ENCODE measurements around the gene BIRC2.

Gene BIRC2

GRCh38 chr11:102420547-102420946, 73.5 kb downstream of the BIRC2 start:
- Histone ChIP-seq H4K20me1 (ENCODE audit: control insufficient read depth, insufficient read depth, low read depth, low read length) (peaks cover 4% of the 10 kb centered on the region; the same call in 1 of the 2 replicates), H3K4me2 (ENCODE audit: low read length) (no peak overlapping the region), H3K27ac (ENCODE audit: low read depth, low read length) (no peak overlapping the region), H3K27me3 (ENCODE audit: control insufficient read depth, low read length) (no peaks in the 10 kb centered on the region), H3K4me1 (ENCODE audit: control insufficient read depth, low read length) (peaks cover 34% of the 10 kb centered on the region), H3K36me3 (ENCODE audit: control insufficient read depth, low read length) (peaks cover 73% of the 10 kb centered on the region), H3K79me2 (ENCODE audit: control insufficient read depth, low read length) (peaks cover 99% of the 10 kb centered on the region), H3K4me3 (ENCODE audit: low read length) (no peak overlapping the region), H3F3A (ENCODE audit: control insufficient read depth, insufficient read depth) (no peaks in the 10 kb centered on the region), H3K9me3 (ENCODE audit: control insufficient read depth, insufficient read depth, low read length) (peaks cover 10% of the 10 kb centered on the region; the same call in 1 of the 2 replicates), H3K9me2 (replicated peaks; ENCODE audit: control insufficient read depth, low read length) (no peaks in the 10 kb centered on the region)
- TF ChIP-seq CTCF (IDR thresholded peaks at IDR 0.05; ENCODE audit: low read depth, low read length, poor library complexity, severe bottlenecking) (no peak), EZH2phosphoT487 (IDR thresholded peaks at IDR 0.05; ENCODE audit: borderline replicate concordance, low read length) (no peak)

GRCh38 chr11:102421261-102421660, 74.2 kb downstream of the BIRC2 start:
- Histone ChIP-seq H3K79me2 (ENCODE audit: control insufficient read depth, low read length) (peaks cover 99% of the 10 kb centered on the region), H3K4me2 (ENCODE audit: low read length) (no peak overlapping the region)

GRCh38 chr11:102422817-102423712, 76.1 kb downstream of the BIRC2 start:
- H3K79me2 ChIP-seq (ENCODE audit: control insufficient read depth, low read length) = peaks cover 98% of the 10 kb centered on the region
- no peak overlapping the region; the same call in 1 of the 2 replicates for H3K4me2 ChIP-seq (ENCODE audit: low read length)

More at GRCh38 chr11:102421261-102421660, 74.2 kb downstream of the BIRC2 start:
- peaks cover 79% of the 10 kb centered on the region for H3K36me3 ChIP-seq (ENCODE audit: control insufficient read depth, low read length)
- H3K27me3 ChIP-seq (ENCODE audit: control insufficient read depth, low read length) = no peaks in the 10 kb centered on the region
- no peak overlapping the region for H3K4me3 ChIP-seq (ENCODE audit: low read length)
- peaks cover 35% of the 10 kb centered on the region for H3K4me1 ChIP-seq (ENCODE audit: control insufficient read depth, low read length)
- peaks cover 4% of the 10 kb centered on the region; the same call in 1 of the 2 replicates for H4K20me1 ChIP-seq (ENCODE audit: control insufficient read depth, insufficient read depth, low read depth, low read length)
- no peak overlapping the region for H3K27ac ChIP-seq (ENCODE audit: low read depth, low read length)
- no peaks in the 10 kb centered on the region for H3F3A ChIP-seq (ENCODE audit: control insufficient read depth, insufficient read depth)
- no peak for TF ChIP-seq CTCF (IDR thresholded peaks at IDR 0.05; ENCODE audit: low read depth, low read length, poor library complexity, severe bottlenecking)
- no peak for TF ChIP-seq EZH2phosphoT487 (IDR thresholded peaks at IDR 0.05; ENCODE audit: borderline replicate concordance, low read length)
- H3K9me2 ChIP-seq (replicated peaks; ENCODE audit: control insufficient read depth, low read length) = no peaks in the 10 kb centered on the region
- H3K9me3 ChIP-seq (ENCODE audit: control insufficient read depth, insufficient read depth, low read length) = peaks cover 10% of the 10 kb centered on the region; the same call in 1 of the 2 replicates

More at GRCh38 chr11:102422817-102423712, 76.1 kb downstream of the BIRC2 start:
- Histone ChIP-seq H3K4me1 (ENCODE audit: control insufficient read depth, low read length) (peaks cover 24% of the 10 kb centered on the region), H3K9me2 (replicated peaks; ENCODE audit: control insufficient read depth, low read length) (no peaks in the 10 kb centered on the region), H3K36me3 (ENCODE audit: control insufficient read depth, low read length) (peaks cover 77% of the 10 kb centered on the region), H3K27ac (ENCODE audit: low read depth, low read length) (no peak overlapping the region), H3K27me3 (ENCODE audit: control insufficient read depth, low read length) (no peaks in the 10 kb centered on the region), H3K4me3 (ENCODE audit: low read length) (no peak overlapping the region), H3K9me3 (ENCODE audit: control insufficient read depth, insufficient read depth, low read length) (peaks cover 4% of the 10 kb centered on the region; the same call in 1 of the 2 replicates), H3F3A (ENCODE audit: control insufficient read depth, insufficient read depth) (no peaks in the 10 kb centered on the region), H4K20me1 (ENCODE audit: control insufficient read depth, insufficient read depth, low read depth, low read length) (0 out of 2 replicates have a peak, but pooled peaks cover 4% of the 10 kb centered on the region)
- TF ChIP-seq EZH2phosphoT487 (IDR thresholded peaks at IDR 0.05; ENCODE audit: borderline replicate concordance, low read length) (no peak), CTCF (IDR thresholded peaks at IDR 0.05; ENCODE audit: low read depth, low read length, poor library complexity, severe bottlenecking) (no peak)
